Endothelial cell of umbilical vein (primary cell): ENCODE results near the gene MAML3. TPM values are rescaled to one million over a fixed set of nuclear protein-coding genes. Genes with fewer than 3 reads are reported as not detected.

ENCODE experiments used
- BruUV-seq: library from RNA; stranded (reverse); fragments of 400-500 nt; replicated peaks from 2 replicates; lab custom pipeline; 2021; lab: Mats Ljungman, UMichigan
- CTCF ChIA-PET: fragments of 300-600, 350-600 bp; sonication (Branson Sonifier 250); formaldehyde crosslinking; loops from one replicate; lab custom pipeline; 2021; ENCODE audit warnings: antibody characterized with exemption, inconsistent platforms; lab: Charles Lee
- POLR2A ChIA-PET: fragments of 300-600, 350-600 bp; sonication (Branson Sonifier 250); formaldehyde crosslinking; loops from one replicate; lab custom pipeline; 2021; ENCODE audit warnings: antibody characterized with exemption, inconsistent platforms; lab: Charles Lee
- DNase-seq: peaks from one replicate; pipeline ENCODE4 v3.0.0-alpha.2; 2011; ENCODE audit warnings: low read depth, low spot score
- FAIRE-seq: peaks from 2 replicates; lab custom pipeline; 2011; peaks lifted over from hg19 to GRCh38; lab: Jason Lieb, UNC
- H2AFZ ChIP-seq: 2 replicates; pipeline ENCODE4 v1.6.0; 2012; ENCODE audit warnings: low read depth, low read length, control low read depth, inconsistent platforms
- H3K27ac ChIP-seq: 2 replicates; pipeline ENCODE4 v1.5.1; 2011; ENCODE audit warnings: low read depth, mild to moderate bottlenecking, control low read depth, low read length, moderate library complexity; ENCODE audit not compliant: insufficient read depth
- H3K27me3 ChIP-seq, 2 experiments: 2 replicates each; pipeline versions ENCODE4 v1.6.0 to v1.6.1; 2011; ENCODE audit warnings: low read length in 2 of 2, mixed read lengths in 1 of 2; ENCODE audit not compliant: control insufficient read depth in 2 of 2, insufficient read depth in 2 of 2
- H3K36me3 ChIP-seq, 2 experiments: 2 replicates in 1 of 2; 3 replicates in 1 of 2; pipeline ENCODE4 v1.5.1; 2011; ENCODE audit warnings: low read length in 2 of 2, mild to moderate bottlenecking in 1 of 2, moderate library complexity in 1 of 2; ENCODE audit not compliant: control insufficient read depth in 2 of 2, insufficient read depth in 2 of 2; ENCODE audit errors: extremely low read depth in 1 of 2
- H3K4me1 ChIP-seq: 3 replicates; pipeline ENCODE4 v1.5.1; 2011; ENCODE audit warnings: mild to moderate bottlenecking, low read length; ENCODE audit not compliant: control insufficient read depth, insufficient read depth; ENCODE audit errors: extremely low read depth
- H3K4me2 ChIP-seq: 2 replicates; pipeline ENCODE4 v1.6.1; 2011; ENCODE audit warnings: low read length, control low read depth, mixed read lengths; ENCODE audit not compliant: insufficient read depth
- H3K4me3 ChIP-seq, 3 experiments: fragments of 200-600 bp in 1 of 3; sonication (generic), shearing (Covaris generic) in 1 of 3; replicated peaks in 1 of 3; 2 replicates each; pipeline ENCODE4 v1.5.1; 2011 to 2016; ENCODE audit warnings: control low read depth in 3 of 3, low read length in 3 of 3, mild to moderate bottlenecking in 2 of 3, inconsistent platforms in 1 of 3, low read depth in 1 of 3, moderate library complexity in 1 of 3; ENCODE audit not compliant: insufficient read depth in 1 of 3
- H3K79me2 ChIP-seq: 2 replicates; pipeline ENCODE4 v1.6.0; 2012; ENCODE audit warnings: low read length, inconsistent platforms; ENCODE audit not compliant: control insufficient read depth, insufficient read depth
- H3K9ac ChIP-seq: replicated peaks from 2 replicates; pipeline ENCODE3; 2011; ENCODE audit warnings: low read length, control low read depth; ENCODE audit not compliant: insufficient read depth; ENCODE audit errors: extremely low read depth
- H3K9me1 ChIP-seq: replicated peaks from 3 replicates; pipeline ENCODE4 v1.6.0; 2011; ENCODE audit warnings: mild to moderate bottlenecking, low read length; ENCODE audit not compliant: control insufficient read depth, insufficient read depth; ENCODE audit errors: extremely low read depth
- H3K9me3 ChIP-seq: replicated peaks from 2 replicates; pipeline ENCODE4 v1.5.1; 2012; ENCODE audit warnings: low read length, inconsistent platforms; ENCODE audit not compliant: control insufficient read depth, insufficient read depth
- H4K20me1 ChIP-seq: replicated peaks from 2 replicates; pipeline ENCODE3; 2011; ENCODE audit warnings: mild to moderate bottlenecking, low read length; ENCODE audit not compliant: control insufficient read depth, insufficient read depth; ENCODE audit errors: extremely low read depth
- EZH2 ChIP-seq: IDR thresholded peaks from 2 replicates; pipeline ENCODE4 v1.6.1; 2012; ENCODE audit warnings: borderline replicate concordance, low read depth, mild to moderate bottlenecking, moderate library complexity, low read length, inconsistent platforms; ENCODE audit not compliant: severe bottlenecking
- FOS ChIP-seq: IDR thresholded peaks from 2 replicates; pipeline ENCODE4 v1.6.1; 2011; ENCODE audit warnings: mild to moderate bottlenecking, low read length, moderate library complexity, borderline replicate concordance; ENCODE audit not compliant: insufficient read depth
- GATA2 ChIP-seq: IDR thresholded peaks from 2 replicates; pipeline ENCODE4 v1.7.0; 2011; ENCODE audit warnings: low read depth, mild to moderate bottlenecking, moderate library complexity, mixed read lengths, low read length; ENCODE audit not compliant: insufficient read length, insufficient read depth
- JUN ChIP-seq: IDR thresholded peaks from 2 replicates; pipeline ENCODE4 v1.6.1; 2011; ENCODE audit warnings: borderline replicate concordance, low read depth; ENCODE audit not compliant: insufficient read length, insufficient read depth
- MYC ChIP-seq: IDR thresholded peaks from one replicate; pipeline ENCODE4 v1.6.1; 2011; ENCODE audit warnings: mild to moderate bottlenecking, low read depth, low read length
- POLR2A ChIP-seq: IDR thresholded peaks from 2 replicates; pipeline ENCODE4 v1.6.1; 2012; ENCODE audit warnings: low read depth, mild to moderate bottlenecking, control low read depth, low read length
- POLR2AphosphoS5 ChIP-seq: IDR thresholded peaks from 2 replicates; pipeline ENCODE4 v1.6.1; 2012; ENCODE audit warnings: low read depth, mild to moderate bottlenecking, control low read depth, low read length, moderate library complexity; ENCODE audit not compliant: insufficient read depth
- dilution Hi-C: fragments of 300-500 bp; cut with MboI; formaldehyde crosslinking; loops from one replicate; pipeline ENCODE4 v1.15.0; 2019; ENCODE audit warnings: low sequenced_read_pairs; ENCODE audit not compliant: extremely low pct_ligation_motif_present
- intact Hi-C: fragments of 100-400 bp; cut with micrococcal nuclease; formaldehyde crosslinking; loops from one replicate; pipeline ENCODE4 v1.10.0; 2022
- polyA plus RNA-seq, 4 experiments: library from polyadenylated mRNA; depleted of rRNA in 3 of 4; stranded (reverse) in 3 of 4; unstranded in 1 of 4; fragments of >200 nt; gene quantifications; 2 replicates each; pipeline versions ENCODE4 v1.2.1 to v1.2.3, GENCODE V29; 2011 to 2012; ENCODE audit warnings: missing spikeins in 1 of 4
- total RNA-seq: library from RNA; stranded (reverse); gene quantifications from 2 replicates; pipeline ENCODE4 v1.2.3, GENCODE V29; 2021
- TF ChIP-seq, protein P1 (sequence below), 2 donors: IDR thresholded peaks; 1 replicate in 1 of 2; 2 replicates in 1 of 2; pipeline ENCODE4 v1.5.1; 2011; ENCODE audit warnings: low read length in 2 of 2, mild to moderate bottlenecking in 2 of 2, moderate library complexity in 2 of 2, control low read depth in 1 of 2, inconsistent platforms in 1 of 2, low read depth in 1 of 2; ENCODE audit not compliant: insufficient read depth in 1 of 2; ENCODE audit errors: extremely low read depth in 1 of 2
- TF ChIP-seq, protein P2 (sequence below): IDR thresholded peaks from 2 replicates; pipeline ENCODE4 v1.6.1; 2011; ENCODE audit not compliant: insufficient read depth, insufficient read length

MAML3 gene
- total and polyA plus RNA-seq, 2 donors (not counting 3 experiments of a cell fraction or from before 2014, with no cell fraction given) = 14.0 to 20.3 TPM

DNA sequence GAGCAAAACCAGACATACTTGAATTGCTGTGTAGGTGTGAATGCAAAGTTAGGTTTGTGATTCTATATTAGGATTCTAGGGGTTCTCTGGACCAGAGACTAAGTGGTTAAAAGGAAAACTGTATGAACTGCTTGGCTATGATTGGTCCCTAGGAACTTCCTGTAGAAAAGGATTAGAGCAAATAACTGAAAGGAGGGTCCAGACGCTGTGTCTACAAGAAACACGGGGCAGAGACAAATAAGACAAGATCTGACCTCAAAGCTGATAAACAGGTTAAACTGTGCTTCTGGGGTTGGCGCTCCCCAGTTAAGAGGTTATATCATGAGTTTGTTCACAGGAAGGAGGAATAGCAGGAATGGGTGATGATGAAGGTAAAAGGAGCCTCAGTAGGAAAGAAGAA lies 304.8 kb downstream of the MAML3 start:
- no TSS peak for BruUV-seq
- no peaks in the 10 kb centered on the region for H3K9me3 ChIP-seq
- no peak for FAIRE-seq
- H3K27ac ChIP-seq = no peak overlapping the region
- ChIA-PET POLR2A (no interaction called here), CTCF (no interaction called here)
- H3K9me1 ChIP-seq = no peaks in the 10 kb centered on the region
- no peak overlapping the region for H2AFZ ChIP-seq
- no peaks in the 10 kb centered on the region for H3K27me3 ChIP-seq
- no peaks in the 10 kb centered on the region for H3K79me2 ChIP-seq
- H3K4me2 ChIP-seq = no peak overlapping the region
- dilution Hi-C loops (no loop called here), intact Hi-C loops (no loop called here)
- TF ChIP-seq GATA2 = no peak
- no peak for TF ChIP-seq POLR2A
- H3K36me3 ChIP-seq = no peaks in the 10 kb centered on the region
- no peak overlapping the region for H3K9ac ChIP-seq
- H3K4me1 ChIP-seq = no peaks in the 10 kb centered on the region
- H3K4me3 ChIP-seq = no peak overlapping the region
- no peak for DNase-seq
- H4K20me1 ChIP-seq = no peaks in the 10 kb centered on the region

DNA sequence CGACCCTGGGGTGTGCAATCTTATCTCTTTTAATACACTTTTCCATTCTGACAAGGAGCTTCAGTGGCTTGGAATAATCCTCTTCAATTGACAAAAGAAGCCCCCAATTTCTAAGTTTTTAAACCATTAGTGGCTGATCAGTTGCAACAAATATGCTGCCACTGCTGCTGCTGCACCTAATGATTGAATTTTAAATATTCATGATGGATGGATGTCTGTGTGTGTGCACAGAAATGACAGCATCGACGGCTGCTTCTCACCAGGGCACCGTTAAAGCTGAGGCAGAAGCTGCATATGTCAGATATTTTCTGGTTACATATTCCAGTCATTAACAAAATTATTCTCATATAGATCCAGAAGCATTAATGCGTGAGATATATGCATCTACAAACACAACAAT lies 306.0 kb downstream of the MAML3 start:
- no peaks in the 10 kb centered on the region for H3K27me3 ChIP-seq
- DNase-seq (no peak), FAIRE-seq (no peak)
- CTCF ChIA-PET = interaction anchor here (0.8 to 2.0 kb wide), 5 partner anchors 13 to 512 kb away, joined by 3 to 5 read pairs (median 3); no protein-coding TSS in a partner anchor
- no peak overlapping the region for H2AFZ ChIP-seq
- H3K27ac ChIP-seq = no peak overlapping the region
- dilution Hi-C loops = no loop called here
- no peak overlapping the region for H3K9ac ChIP-seq
- no peaks in the 10 kb centered on the region for H3K9me3 ChIP-seq
- no peaks in the 10 kb centered on the region for H4K20me1 ChIP-seq
- intact Hi-C loops = no loop called here
- TF ChIP-seq POLR2A = no peak
- TF ChIP-seq MYC = no peak
- TF ChIP-seq, protein P1, sequence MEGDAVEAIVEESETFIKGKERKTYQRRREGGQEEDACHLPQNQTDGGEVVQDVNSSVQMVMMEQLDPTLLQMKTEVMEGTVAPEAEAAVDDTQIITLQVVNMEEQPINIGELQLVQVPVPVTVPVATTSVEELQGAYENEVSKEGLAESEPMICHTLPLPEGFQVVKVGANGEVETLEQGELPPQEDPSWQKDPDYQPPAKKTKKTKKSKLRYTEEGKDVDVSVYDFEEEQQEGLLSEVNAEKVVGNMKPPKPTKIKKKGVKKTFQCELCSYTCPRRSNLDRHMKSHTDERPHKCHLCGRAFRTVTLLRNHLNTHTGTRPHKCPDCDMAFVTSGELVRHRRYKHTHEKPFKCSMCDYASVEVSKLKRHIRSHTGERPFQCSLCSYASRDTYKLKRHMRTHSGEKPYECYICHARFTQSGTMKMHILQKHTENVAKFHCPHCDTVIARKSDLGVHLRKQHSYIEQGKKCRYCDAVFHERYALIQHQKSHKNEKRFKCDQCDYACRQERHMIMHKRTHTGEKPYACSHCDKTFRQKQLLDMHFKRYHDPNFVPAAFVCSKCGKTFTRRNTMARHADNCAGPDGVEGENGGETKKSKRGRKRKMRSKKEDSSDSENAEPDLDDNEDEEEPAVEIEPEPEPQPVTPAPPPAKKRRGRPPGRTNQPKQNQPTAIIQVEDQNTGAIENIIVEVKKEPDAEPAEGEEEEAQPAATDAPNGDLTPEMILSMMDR (IDR thresholded peaks at IDR 0.05; ENCODE audit: extremely low read depth in 1 of 2, insufficient read depth in 1 of 2, low read depth in 1 of 2, low read length in 2 of 2) = no peak
- no peak for TF ChIP-seq GATA2
- no peak for TF ChIP-seq EZH2
- TF ChIP-seq, protein P2, sequence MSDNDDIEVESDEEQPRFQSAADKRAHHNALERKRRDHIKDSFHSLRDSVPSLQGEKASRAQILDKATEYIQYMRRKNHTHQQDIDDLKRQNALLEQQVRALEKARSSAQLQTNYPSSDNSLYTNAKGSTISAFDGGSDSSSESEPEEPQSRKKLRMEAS = no peak
- TF ChIP-seq FOS = no peak
- TF ChIP-seq JUN = no peak
- no peak for TF ChIP-seq POLR2AphosphoS5
- H3K9me1 ChIP-seq = no peaks in the 10 kb centered on the region
- H3K36me3 ChIP-seq = no peaks in the 10 kb centered on the region
- POLR2A ChIA-PET = no interaction called here
- H3K4me2 ChIP-seq = no peak overlapping the region
- no peaks in the 10 kb centered on the region for H3K4me1 ChIP-seq
- no peaks in the 10 kb centered on the region for H3K79me2 ChIP-seq
- no TSS peak for BruUV-seq
- H3K4me3 ChIP-seq = no peak overlapping the region
